GM19099 (cell line): Measurements from ENCODE around the gene POLR2F.

ENCODE experiments used
- POLR2A ChIP-seq: IDR thresholded peaks from 3 replicates; pipeline ENCODE4 v1.6.1; 2011; ENCODE audit warnings: low read depth; ENCODE audit not compliant: insufficient read length; ENCODE audit errors: extremely low read depth

The POLR2F gene

GRCh38 chr22:37968452-37969251 is 15.2 kb downstream of the POLR2F start:
- no peak for TF ChIP-seq POLR2A

- no peak for TF ChIP-seq POLR2A
These were observed 17.4 kb downstream of the POLR2F start for GRCh38 chr22:37970864-37971263.

DNA sequence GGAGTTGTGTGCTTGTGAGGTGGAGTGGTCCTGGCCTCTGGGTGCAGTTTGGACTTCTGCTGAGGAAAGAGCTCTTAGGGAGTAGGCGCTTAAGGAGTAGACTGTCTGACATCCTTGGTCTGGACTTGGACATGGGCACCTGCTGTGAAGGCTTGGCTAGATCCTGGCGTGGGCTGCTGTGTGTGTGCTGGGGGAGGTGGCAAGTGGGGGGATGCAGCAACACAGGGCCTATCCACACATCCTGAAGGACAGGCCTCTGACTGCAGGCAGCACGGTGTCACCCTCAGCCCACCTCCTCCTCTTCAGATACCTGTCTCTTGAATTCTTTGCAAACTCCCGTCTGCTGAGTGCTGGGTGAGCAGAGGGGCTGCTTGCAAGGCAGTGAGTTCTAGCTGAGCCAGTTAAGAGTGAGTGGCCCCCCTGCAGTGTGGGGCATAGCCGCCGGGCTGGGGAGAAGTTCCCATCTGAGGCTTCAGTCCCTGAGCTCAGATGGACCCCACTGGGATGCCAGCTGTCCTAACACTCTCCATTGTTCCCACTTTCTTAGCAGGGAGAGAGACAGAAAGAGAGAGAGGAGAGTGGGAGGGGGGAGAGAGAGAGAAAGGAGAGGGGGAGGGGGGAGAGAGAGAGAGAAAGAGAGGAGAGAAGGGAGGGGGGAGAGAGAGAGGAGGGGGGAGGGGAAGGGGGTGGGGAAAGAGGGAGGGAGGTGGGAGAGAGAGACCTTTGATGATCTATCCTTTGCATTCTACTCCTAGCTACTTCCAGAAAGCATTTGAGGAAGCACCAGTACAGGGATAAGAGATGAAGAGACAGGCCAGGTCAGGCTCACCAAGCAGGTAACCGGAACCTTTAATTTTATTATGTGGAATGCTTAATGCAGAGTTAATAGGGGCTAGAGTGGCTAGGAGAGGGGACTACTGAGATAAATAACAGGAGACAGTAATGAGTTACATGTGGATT is 18.3 kb downstream of the POLR2F start:
- no peak for TF ChIP-seq POLR2A

DNA sequence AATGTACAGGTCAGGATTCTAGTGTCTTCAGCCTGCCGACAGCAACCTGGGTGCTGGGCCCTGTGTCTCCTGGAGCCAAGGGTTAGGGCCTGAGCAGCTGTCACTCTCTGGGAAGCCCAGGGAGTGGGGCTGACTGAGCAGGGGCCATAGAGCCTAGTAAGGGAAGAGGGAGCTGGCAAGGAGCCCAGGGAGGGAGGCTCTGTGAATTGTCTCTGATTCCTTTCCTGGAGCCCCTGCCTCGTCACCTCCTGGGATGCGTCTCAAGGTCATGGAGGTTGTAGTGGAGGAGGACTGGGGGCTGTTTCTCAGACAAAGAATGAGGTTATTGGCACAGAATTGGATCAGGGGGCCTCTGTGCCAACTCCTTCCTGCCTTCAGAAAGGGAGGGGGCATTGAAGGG is 19.0 kb downstream of the POLR2F start:
- no peak for TF ChIP-seq POLR2A

DNA sequence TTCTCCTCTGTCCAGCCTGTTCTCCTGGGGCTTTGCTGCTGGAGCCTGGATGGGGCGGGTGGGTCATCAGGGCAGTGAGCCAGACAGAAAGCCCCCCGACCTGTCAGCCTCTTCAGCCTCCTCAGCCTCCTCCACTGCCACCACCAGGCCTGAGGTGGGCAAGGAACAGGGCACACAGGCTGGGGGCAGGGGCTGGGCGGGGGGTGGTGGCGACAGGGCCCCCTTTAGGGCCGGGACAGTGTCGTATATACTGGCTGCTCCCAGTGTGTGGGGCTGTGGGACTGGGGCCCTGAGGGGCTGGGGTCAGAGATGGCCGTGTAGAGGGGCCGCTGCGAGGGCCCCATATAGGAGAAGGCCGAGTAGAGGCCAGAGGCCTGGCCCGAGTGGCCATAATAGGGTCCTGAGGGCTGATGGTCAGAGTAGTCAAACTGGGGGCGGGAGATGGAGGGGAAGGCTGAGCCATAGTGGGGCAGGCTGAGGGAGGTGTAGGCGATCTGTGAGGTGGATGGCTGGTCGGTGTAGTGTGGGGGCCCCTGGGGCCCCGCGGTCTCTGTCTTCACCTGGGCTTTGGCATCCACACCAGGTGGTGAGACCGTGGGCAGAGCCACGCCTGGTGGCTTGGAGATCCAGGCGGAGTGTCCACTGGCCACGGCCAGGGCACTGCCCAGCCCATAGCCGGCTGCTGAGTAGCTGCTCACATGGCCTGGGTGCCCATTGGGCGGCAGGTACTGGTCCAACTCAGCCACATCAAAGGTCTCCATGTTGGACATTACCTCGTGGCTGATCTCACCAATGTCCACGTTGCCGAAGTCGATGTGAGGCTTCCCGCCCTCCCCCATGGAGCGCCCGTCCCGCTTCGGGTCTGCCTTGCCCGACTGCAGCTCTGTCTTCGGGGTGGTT is 20.0 kb downstream of the POLR2F start:
- no peak for TF ChIP-seq POLR2A

- no peak for TF ChIP-seq POLR2A
These were observed 21.7 kb downstream of the POLR2F start for GRCh38 chr22:37975153-37975552.

- TF ChIP-seq POLR2A: no peak
These were observed 23.0 kb downstream of the POLR2F start for GRCh38 chr22:37976547-37976946.

DNA sequence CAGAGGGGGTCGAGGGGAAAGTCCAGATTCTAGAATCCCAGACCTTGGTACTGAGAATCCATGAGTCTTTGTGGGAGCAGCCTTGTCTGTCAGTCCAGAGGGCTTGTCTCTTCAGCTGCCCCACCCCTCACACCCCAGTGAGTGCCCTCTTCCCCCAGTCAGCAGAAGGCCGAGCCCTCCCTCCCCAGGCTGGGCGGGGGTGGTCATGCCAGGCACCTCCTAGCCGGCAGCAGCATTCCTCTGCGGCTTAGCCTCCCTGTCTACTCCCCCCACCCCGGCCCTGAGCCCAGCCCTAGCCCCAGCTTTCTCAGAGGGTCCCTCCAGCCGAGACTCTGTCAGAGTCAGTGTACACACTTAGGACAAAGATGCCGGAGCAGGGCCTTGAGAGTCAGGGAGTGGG is 26.3 kb downstream of the POLR2F start:
- TF ChIP-seq POLR2A: no peak

GRCh38 chr22:37981282-37982011 is 27.9 kb downstream of the POLR2F start:
- TF ChIP-seq POLR2A: no peak

GRCh38 chr22:37982151-37982785 is 28.8 kb downstream of the POLR2F start:
- no peak for TF ChIP-seq POLR2A

GRCh38 chr22:37982938-37983859 is 29.7 kb downstream of the POLR2F start:
- TF ChIP-seq POLR2A: no peak

DNA sequence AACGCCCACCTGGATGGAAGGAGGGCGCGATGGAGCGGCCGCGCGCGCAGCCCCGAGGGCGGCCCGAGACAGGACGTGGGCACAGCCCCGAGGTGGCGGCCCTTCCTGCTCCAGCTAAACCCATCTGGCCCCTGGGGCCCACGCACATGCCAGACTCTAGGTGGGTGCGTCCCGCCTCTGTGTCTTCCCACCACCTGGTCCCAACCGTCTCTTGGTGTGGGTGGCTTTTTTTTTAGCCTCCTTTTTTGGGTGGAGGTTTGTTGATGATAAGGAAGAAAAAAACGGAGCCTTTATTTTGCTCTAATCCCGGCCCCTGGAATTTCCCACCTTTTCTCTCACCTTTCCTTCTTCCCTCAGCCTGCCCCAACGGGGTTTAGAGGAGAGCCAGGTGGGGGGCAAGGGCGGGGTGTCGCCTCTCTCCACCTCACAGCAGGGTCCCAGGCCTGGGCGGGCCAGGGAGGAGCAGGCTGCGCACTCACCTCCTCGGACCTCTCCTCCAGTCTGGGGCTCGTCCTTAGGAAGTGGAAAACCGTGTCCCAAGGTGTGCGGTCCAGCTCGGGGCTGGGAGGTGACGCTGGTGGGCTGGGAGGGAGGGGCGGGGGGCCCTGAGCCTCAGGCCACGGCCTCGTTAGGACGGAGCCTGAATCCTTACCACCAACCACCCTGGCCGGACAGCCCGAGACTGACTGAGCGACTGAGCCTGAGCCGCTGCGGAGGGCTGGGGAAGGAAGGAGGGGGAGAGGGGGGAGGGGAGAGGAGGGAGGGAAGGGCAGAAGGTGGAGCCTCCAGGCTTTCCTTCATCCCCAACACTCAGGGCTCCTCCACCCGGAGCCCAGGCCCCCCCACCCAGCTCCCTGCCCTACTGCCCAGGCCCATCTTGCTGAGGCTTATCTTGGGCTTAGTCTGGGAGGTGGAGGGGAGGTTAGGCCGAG is 30.6 kb downstream of the POLR2F start, which contains the start of gene SOX10:
Gene SOX10 (minus strand): TSS at position 696 of the 932 bp plus-strand sequence. CDS start 771 bp downstream, outside the sequence.
- no peak for TF ChIP-seq POLR2A
